Erythroblast (primary cell): Measurements from ENCODE around the gene OBSL1.
A peak's percentile ranks its signal among the peaks of the same experiment; 100 is the strongest.

ENCODE experiments used
- DNase-seq, 2 experiments: peaks; one replicate each; lab custom pipeline; 2025; lab: John Stamatoyannopoulos, UW
- GATA1 ChIP-seq: IDR thresholded peaks from 2 replicates; pipeline ENCODE4 v1.6.1; 2011; ENCODE audit warnings: low read depth, mild to moderate bottlenecking, control low read depth, low read length, moderate library complexity
- POLR2A ChIP-seq: IDR thresholded peaks from 2 replicates; pipeline ENCODE4 v1.6.1; 2011; ENCODE audit warnings: mild to moderate bottlenecking, low read length

The OBSL1 gene

DNA sequence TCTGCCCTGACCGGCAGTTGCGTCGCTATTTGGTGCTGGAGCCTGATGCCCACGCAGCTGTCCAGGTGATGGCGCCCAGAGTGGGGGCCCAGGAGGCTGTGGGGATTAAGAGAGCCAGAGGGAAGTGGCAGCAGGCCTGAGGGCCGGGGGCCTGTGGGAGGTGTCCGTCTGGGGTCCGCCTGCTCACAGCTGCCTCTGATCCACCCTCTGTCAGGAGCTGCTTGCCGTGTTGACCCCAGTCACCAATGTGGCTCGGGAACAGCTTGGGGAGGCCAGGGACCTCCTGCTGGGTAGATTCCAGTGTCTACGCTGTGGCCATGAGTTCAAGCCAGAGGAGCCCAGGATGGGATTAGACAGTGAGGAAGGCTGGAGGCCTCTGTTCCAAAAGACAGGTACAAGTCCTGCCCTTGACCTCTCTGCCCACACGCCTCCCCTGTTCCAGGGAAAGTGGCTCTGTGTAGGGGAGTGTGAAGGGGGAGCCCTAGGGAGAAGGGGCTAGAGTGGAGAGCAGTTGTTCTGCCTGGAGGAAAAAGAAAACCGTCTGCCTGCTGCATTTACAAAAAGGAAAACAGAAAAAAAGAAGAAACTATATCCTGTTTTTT, 37.9 kb upstream of the OBSL1 start:
- TF ChIP-seq POLR2A (no peak), GATA1 (no peak)

GRCh38 chr2:219608399-219608964, 37.1 kb upstream of the OBSL1 start:
- no peak for TF ChIP-seq POLR2A
- TF ChIP-seq GATA1 = no peak
- DNase-seq = no peak

More for the DNA sequence above, 37.9 kb upstream of the OBSL1 start:
- no peak for DNase-seq

DNA sequence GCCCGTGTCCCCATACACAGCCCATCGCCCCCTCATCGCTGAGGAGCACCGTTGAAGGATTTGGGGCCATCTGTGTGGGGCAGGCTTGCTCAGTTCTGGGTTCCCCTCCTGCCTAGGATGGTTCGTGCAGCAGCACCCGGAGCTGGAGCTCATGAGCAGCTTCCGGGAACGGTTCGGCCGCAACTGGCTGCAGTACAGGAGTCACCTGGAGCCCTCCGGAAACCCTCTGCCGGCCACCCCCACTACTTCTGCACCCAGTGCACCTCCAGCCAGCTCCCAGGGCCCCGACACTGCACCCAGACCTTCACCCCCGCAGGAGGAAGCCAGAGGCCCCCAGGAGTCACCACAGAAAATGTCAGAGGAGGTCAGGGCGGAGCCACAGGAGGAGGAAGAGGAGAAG, 36.6 kb upstream of the OBSL1 start:
- TF ChIP-seq GATA1 = no peak
- TF ChIP-seq POLR2A = no peak
- DNase-seq = no peak

DNA sequence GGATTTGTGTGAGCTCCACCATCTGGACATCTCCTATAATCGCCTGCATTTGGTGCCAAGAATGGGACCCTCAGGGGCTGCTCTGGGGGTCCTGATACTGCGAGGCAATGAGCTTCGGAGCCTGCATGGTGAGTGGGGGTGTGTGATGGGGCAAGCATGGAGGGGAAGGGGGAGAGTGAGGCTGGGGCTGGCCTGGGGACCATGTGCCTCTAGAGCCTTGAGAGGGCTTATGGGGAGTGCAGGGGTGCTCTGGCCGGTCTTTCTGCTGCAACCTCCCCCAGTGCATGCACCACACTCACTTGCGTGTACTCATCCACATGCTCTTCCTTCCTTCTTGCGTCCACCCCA, 34.2 kb upstream of the OBSL1 start:
- DNase-seq = no peak
- no peak for TF ChIP-seq GATA1
- TF ChIP-seq POLR2A = no peak

GRCh38 chr2:219603771-219604170, 32.4 kb upstream of the OBSL1 start:
- TF ChIP-seq POLR2A = no peak
- no peak for DNase-seq

DNA sequence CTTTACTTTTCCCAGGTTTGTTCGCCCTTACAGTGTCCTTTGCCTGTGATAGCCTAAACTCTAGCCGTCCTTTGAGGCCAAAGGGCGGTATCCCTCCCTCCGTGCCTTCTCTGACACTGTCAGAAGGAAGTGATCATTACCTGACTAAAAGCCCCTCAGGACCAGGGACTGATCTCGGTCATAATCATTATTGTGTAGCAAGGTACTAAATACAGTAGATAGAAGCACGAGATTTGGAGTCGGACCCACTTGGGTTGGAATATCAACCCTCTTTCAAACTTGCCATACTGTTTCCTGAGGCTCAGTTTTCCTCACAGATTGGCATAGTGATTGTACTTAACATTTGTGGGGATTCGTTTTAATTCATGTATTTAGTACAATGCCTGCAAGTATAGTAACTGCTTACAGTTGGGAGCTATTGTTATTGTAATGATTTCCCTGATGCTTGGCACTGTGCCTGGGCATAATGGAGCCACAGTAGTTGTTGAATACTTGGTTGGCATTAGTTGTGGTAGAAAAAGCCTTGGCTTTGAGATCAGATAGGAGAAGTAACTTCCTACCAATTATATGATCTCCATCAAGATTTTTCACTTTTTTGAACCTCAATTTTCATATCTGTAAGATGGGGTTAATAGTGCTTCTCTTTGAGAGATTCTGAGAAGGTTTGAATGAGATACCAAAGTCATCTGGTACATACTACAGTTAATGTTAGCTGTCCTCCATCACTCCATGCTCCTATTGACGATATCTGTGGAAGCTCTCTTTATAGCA, 27.2 kb upstream of the OBSL1 start:
- no peak for DNase-seq
- no peak for TF ChIP-seq POLR2A
- no peak for TF ChIP-seq GATA1

DNA sequence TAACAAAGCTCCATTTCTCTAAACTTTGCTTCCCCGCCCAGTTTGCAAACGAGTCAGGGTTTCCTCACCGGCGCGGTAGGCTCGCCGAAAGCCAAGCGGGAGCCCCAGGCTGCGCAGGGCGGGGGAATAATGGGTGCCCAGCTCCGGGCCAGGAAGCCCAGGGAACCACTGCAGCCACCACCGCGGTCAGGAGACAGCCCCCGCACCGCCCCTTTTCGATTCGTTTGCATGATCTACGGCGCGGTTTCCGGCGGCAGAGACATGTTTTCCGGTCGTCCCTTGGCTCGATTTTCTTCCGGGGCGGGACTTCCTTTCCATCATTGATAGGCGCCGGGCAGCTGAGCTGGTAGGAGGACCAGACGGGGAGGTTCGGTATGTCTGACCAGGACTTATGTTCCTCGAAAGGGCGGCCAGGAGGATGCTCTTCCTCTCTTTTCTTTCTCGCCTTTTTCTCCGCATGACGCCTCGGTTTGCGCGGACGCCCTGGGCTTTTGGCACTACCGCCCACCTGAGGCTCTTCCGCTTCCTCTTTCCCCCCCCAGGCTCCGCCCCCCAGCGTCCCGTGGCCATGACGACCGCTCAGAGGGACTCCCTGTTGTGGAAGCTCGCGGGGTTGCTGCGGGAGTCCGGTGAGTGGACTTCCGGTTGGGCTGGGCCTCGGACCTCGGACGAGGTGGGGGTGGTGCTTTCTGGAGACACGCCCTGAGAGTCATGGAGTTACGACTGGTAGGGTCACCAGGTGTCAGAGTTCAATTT, 26.4 kb upstream of the OBSL1 start, which contains the start of gene STK11IP:
STK11IP (plus strand) TSS at position 306 of the 756 bp plus-strand sequence; CDS start at position 569, 263 bp downstream.
- no peak for TF ChIP-seq GATA1
- peak; percentile 90 for TF ChIP-seq POLR2A
- peak; percentile 94 to 95 for DNase-seq

- peak in 1 of 2 experiments; percentile 52 for DNase-seq
Observed at GRCh38 chr2:219596954-219597551, 25.7 kb upstream of the OBSL1 start.

GRCh38 chr2:219595256-219595655, 23.9 kb upstream of the OBSL1 start:
- TF ChIP-seq POLR2A (no peak), GATA1 (no peak)
- peak; percentile 49 to 62 for DNase-seq

More at GRCh38 chr2:219596954-219597551, 25.7 kb upstream of the OBSL1 start:
- TF ChIP-seq GATA1 = no peak
- TF ChIP-seq POLR2A = no peak

DNA sequence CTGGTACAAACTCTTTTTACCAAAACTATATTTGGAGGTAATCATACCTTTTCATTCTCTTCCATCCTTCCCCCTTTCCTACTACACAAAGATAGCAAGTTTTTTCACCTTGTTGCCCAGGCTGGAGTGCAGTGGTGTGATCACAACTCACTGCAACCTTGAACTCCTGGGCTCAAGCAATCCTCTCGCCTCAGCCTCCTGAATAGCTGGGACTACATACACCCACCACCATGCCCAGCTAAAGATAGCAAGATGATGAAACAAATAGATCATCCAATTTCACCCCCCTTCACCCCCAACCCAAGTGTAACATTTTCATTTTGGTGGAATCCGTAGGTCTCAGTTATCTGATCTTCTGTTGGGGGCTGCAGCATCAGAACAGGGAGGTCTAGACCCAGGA, 21.8 kb upstream of the OBSL1 start:
- DNase-seq = no peak
- no peak for TF ChIP-seq GATA1
- TF ChIP-seq POLR2A = no peak

DNA sequence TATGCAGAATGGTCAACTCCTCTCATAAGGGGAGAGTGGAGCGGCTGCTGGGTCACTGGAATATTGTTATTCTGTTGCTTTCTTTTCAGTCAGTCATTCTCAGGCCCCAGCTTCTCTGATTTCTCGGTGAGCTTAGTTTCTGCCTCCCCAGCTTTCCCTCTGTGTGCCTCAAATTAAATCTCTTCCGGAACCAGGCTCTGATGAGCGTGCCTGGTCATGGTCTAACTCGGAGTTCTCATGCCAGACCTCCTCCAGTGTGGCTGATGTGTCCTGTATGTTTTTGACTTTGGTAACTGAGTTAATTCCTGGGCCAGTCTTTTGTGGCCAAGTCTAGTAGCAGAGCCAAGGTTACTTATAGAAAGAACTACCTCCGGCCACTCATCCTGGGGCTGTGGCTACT, 21.4 kb upstream of the OBSL1 start:
- no peak for DNase-seq
- no peak for TF ChIP-seq POLR2A
- no peak for TF ChIP-seq GATA1

GRCh38 chr2:219591091-219591490, 19.8 kb upstream of the OBSL1 start:
- DNase-seq = no peak
- TF ChIP-seq GATA1 = no peak
- TF ChIP-seq POLR2A = no peak

- TF ChIP-seq POLR2A (no peak), GATA1 (no peak)
- DNase-seq = no peak
Observed at GRCh38 chr2:219581346-219581745, 10.0 kb upstream of the OBSL1 start.
